Adrenal gland (tissue), 5 donors: ENCODE measurements around the gene TGFBR3.

Experiments used
- POLR2A ChIP-seq, 2 donors: fragments of 450-650 bp; IDR thresholded peaks; one replicate each; pipeline ENCODE4 v1.6.1; 2017; ENCODE audit warnings: antibody characterized with exemption in 2 of 2, mild to moderate bottlenecking in 2 of 2, moderate library complexity in 1 of 2
- TF ChIP-seq, protein P1 (sequence below), 6 experiments: fragments of 450-650 bp in 4 of 6; fragments of 200-600 bp in 2 of 6; sonication (generic) in 1 of 6; IDR thresholded peaks; 1 replicate in 5 of 6; 2 replicates in 1 of 6; pipeline versions ENCODE4 v1.5.1 to v1.8.0; 2016 to 2021; ENCODE audit warnings: antibody characterized with exemption in 6 of 6, mild to moderate bottlenecking in 2 of 6, moderate library complexity in 1 of 6
- donor health status: DM: no; HTN: no; CAD: no.

DNA sequence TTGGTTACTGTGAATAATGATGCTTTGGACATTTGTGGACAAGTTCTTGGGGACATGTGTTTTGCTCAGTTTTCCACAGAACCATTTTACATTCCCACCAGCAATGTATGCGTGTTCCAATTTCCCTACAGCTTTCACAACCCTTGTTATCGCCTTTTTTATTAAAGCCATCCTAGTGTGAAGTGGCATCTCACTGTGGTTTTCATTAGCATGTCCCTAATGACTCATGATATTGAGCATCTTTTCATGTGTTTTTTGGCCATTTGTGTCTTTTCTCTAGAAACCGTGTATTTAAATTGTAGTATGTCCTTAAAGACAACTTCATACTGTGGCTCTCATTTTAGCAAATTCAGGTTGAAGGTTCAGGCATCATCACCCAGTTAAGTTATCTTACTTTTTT, 132.1 kb downstream of the TGFBR3 start:
- TF ChIP-seq, protein P1, sequence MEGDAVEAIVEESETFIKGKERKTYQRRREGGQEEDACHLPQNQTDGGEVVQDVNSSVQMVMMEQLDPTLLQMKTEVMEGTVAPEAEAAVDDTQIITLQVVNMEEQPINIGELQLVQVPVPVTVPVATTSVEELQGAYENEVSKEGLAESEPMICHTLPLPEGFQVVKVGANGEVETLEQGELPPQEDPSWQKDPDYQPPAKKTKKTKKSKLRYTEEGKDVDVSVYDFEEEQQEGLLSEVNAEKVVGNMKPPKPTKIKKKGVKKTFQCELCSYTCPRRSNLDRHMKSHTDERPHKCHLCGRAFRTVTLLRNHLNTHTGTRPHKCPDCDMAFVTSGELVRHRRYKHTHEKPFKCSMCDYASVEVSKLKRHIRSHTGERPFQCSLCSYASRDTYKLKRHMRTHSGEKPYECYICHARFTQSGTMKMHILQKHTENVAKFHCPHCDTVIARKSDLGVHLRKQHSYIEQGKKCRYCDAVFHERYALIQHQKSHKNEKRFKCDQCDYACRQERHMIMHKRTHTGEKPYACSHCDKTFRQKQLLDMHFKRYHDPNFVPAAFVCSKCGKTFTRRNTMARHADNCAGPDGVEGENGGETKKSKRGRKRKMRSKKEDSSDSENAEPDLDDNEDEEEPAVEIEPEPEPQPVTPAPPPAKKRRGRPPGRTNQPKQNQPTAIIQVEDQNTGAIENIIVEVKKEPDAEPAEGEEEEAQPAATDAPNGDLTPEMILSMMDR (IDR thresholded peaks at IDR 0.05): no peak
- TF ChIP-seq POLR2A (IDR thresholded peaks at IDR 0.05): no peak
